ENCODE measurements around the gene PLLP.
A peak's percentile ranks its signal among the peaks of the same experiment; 100 is the strongest.
"Not testable (repeated sequence)": the region's sequence is repeated elsewhere in the genome, so short reads cannot be mapped to it uniquely, and the experiment has no call there.

PLLP gene

DNA sequence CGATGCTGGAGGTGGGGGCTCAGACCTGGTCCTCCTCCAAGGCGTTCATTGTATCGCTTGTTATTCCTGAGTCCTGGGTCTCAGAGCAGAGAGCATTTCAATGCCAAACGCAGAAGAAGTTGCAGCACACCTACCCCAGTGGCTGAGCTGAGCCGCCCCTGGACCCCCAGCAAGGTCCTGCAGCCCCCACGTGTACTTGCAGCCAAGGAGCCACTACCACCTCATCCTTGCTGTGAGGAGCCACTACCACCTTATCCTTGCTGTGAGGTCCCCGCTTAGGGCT lies 13.5 kb downstream of the PLLP start:
- DNase-seq = no peak

DNA sequence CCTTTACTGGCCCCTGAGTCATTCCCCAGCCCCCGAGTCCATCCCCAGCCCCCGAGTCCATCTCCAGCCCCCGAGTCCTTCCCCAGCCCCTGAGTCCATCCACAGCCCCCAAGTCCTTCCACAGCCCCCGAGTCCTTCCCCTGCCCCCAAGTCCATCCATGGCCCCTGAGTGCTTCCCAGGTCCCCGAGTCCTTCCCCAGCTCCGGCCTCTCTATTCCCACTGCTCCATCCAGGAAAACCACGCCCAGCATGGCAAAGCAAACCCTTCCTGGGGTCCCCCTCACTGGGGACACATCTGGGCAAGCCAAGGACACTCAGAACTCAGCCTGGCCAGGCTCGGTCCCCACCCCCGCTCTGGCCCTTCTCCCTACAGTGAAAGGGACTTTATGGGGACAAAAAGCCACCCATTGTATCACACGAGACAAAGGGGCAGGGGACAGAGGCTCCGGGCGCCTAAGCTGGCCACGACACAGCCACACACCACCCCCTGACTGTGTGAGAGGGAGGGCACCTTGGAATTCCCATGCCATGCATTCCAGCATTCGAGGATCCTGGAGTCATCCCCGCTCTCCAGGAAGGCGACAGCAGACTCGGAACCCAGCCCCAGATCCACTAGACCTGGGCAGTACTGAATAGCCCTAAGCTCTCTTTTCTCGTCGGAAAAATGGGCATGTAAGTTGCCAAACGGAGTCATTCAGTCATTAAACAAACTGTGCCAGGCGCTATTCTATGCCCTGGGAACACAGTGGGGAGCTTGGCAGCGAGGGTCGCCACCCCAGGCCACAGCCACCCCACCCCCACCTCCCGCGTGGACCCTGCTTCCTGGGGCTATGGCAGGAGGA lies 14.0 kb downstream of the PLLP start:
- no peak for DNase-seq

DNA sequence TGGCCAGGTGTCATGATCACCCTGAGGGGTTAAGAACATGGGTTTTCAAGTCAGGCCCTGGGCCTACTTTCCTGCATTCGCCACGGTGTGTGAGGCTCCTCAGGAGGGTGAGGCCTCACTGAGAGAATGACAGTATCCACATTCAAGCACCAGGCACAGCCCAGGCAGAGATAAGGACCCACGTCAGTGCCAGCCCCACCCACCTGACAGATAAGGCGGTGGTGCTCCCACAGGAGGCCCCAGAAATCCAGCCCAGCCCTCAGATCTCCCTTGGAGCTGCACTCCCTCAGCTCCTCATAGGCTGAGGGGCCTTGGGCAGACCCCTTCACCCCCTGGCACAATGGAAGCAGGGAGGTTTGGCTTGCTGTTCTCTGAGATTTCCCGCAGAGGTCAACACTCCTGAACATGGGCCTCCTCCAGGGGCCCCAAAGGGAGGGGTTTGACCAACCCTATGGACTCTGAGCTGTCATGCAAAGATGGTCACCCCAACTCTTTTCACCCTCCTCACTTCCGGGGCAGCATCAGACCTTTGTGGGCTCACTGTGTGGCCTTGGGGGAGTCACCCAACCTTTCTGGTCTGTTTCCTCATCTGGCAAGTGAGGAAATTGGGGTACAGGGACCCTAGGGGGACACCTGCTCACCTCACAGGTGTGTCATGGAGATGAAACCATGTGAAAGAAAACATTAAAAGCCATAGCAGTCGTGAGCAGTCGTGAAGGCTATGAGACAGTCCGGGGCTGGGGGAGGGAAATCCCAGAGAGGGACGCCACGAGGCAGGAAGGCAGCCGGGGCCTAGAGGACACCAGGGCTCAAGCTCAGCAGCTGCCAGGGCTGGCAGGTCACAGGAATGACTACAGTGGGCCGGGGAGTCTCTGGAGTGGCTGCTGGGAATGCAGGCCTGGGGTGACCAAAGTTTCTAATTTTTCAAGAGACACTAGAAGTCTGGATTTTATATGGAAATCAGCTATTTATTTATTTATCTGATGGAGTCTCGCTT lies 15.4 kb downstream of the PLLP start:
- no peak for DNase-seq

DNA sequence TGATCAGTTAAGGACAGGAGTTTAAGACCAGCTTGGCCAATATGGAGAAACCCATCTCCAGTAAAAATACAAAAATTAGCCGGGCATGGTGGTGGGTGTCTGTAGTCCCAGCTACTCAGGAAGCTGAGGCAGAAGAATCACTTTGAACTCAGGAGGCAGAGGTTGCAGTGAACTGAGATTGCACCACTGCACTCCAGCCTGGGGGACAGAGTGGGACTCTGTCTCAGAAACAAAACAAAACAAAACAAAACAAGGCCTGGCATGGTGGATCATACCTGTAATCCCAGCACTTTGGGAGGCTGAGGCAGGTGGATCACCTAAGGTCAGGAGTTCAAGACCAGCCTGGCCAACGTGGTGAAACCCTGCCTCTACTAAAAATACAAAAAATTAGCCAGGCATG lies 17.1 kb downstream of the PLLP start:
- DNase-seq = not testable (repeated sequence)

DNA sequence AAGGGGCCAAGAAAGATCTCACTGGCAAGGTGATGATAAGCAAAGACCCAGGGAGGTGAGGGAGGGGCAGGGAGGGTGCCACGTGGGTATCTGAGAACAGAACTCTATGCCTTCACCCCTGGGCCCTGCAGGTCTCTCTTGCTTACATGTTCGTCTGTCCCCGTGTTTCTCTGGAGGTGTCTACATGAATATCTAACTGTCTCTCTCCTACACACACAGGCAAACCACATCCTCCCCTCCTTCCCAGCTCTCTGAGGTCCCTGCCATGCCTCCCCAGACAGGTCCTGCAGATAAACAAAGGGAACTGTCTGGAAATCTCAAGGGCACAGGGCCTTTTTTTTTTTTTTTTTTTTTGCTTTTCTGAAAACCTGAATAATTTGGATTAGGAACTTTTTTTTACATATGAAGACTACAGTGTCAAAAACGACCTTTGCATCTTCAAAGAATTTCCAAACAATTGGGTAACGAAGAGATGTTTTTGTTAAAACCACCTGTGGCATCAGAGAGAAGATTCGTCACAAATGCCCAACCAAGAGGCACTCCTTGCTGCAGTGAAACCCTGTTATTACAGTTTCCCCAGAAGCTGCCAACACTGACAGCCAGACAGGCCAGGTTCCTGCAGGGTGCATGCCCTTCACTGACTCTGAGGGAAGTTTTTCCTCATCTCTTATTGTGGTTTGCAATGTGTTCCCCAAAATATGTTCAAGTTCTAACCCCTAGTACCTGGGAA lies 17.8 kb downstream of the PLLP start:
- DNase-seq = no peak

DNA sequence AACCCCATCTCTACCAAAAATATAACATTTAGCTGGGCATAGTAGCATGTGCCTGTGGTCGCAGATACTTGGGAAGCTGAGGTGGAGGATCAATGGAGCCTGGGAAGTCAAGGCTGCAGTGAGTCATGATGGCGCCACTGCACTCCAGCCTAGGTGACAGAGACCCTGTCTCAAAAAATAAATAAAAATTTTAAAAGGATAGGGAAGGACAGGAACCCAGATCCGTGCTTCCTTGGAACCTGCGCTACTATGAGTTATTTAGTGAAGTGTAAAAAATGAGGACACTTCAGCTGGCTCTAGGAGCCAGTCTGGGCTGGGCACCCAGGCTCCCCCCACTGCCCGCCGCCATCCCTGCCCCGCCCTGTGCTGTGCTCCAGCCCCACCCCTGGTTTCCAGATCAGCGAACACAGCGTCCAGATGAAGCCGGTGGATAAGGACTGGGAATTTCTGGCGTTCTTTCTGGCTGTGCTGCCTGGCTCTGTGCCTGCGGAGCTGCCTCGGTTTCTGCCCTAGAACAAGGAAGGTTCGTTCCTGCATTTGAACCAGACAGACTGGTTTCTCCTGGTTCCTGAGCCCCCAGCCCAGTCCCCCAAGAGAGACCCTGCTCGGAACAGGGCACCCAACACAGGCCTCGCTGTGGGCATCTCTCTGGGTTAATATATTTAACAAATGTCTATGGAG lies 18.5 kb downstream of the PLLP start:
- no peak for DNase-seq

DNA sequence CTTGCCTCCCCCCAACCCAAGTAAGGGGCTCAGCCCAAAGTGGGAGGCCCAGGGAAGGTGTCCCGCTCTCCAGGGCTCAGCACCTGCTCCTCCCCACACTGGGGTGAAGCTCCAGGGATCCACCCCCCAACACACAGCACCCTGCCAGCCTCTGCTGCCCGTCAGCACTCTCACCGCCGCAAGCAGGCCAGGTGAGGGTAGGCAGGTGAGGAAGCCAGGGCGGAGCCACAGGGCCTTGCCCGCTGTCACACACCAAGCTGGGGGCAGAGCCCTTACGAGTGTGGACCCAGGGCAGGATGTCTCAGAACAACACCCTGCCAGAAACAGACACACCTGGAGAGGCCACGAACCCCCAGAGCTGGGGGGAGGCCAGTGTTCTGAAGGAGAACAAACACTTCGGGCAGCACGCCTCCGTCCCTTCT lies 19.5 kb downstream of the PLLP start:
- no peak for DNase-seq

DNA sequence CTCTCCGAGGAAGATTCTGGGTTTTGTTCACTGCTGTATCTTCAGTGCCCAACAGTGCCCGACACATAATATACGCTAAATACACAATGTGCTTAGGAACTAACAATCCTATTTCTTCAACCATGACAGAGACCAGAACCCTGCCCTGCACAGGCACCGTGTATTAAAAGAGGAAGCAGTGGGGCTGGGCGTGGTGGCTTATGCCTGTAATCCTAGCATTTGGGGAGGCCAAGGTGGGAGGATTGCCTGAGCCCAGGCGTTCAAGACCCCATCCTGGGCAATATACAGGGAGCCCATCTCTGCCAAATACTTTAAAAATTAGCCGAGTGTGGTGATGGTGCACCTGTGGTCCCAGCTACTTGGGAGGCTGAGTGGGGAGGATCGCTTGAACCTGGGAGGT lies 20.1 kb downstream of the PLLP start:
- no peak for DNase-seq

DNA sequence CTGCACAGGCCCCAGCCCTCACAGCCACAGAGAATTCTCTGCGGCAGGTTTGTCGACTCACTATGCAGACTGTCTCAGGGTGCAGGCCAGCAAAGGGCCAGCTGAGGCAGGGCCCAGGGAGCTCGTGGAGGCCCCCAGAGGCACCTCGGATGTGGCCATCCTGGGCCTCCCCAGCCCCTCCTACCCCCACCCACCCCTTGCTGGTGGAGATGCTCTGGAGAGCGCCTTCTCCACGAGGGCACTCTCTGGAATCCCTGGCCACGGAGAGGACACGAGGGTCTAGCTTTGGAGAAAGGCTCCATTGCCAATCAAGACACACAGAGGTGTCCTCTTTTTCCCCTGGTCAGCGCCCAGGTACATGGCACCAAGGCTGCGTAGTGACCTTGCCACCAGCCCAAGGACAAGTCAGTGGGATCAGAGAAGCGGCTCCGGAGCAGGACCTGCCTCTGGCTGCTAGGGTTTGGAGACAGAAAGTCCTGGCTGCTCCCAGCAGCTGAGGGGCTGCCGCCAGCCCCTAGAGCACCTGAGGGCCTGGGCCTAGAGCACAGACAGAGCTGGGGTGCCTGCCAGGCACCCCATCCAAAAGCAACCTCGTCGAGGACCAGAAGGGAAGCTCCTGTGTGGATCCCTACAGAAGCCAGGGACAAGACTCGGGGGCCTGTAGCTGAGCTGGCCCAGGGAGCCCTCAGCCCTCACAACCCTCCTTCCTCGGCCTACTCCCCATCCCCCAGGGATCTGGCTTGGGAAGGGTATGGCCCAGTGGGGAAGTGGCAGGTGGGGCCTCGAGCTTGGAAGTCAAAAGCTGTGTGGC lies 20.7 kb downstream of the PLLP start:
- no peak for DNase-seq

DNA sequence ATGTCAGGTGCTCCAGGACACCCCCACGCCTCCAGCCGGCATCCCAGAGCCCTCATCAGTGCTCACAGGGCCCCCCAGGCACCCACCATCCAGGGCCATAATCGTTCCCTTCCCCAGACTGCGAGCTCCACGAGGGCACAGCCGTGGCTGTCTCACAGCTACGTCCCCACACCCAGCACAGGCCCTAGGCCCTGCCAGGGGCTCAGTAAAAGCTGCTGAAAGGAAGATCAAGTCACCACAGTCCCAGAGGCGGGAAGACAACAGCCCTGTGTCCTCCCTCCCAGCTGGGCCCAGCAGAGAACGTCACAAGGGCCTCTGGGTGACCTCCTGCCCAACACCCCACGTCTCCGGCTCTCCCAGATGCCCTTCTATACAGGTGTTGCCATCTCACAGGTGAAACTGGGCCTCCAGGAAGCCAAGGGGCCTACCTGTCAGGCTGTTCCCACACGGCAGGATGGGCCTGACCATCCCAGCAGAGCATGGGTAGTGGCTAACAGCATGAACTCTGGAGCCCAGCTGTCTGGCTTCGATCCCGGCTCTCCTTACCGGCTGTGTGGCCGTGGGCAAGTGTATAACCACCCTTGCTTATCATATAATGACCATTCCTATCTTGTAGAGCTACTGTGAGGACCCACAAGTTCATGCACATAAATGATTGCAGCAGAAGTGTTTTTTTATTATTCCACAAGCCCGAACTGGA lies 21.5 kb downstream of the PLLP start:
- DNase-seq = no peak

DNA sequence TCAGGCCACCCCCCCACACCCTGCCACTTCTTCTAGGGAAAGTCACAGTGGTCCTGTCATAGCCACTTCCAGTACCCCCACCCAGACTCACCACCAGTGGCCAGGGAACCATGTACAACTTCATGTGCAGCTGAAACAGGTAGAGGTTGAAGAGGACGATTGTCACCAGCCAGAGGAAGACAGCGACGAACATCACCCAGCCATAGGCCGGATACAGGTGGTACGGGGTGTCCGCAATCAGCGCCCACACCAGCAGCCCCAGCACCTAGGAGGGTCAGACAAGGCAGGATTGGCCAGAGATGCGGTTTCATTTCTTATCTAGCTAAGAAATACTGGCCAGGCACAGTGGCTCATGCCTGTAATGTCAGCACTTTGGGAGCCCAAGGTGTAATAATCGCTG lies 22.7 kb downstream of the PLLP start:
- DNase-seq = no peak

DNA sequence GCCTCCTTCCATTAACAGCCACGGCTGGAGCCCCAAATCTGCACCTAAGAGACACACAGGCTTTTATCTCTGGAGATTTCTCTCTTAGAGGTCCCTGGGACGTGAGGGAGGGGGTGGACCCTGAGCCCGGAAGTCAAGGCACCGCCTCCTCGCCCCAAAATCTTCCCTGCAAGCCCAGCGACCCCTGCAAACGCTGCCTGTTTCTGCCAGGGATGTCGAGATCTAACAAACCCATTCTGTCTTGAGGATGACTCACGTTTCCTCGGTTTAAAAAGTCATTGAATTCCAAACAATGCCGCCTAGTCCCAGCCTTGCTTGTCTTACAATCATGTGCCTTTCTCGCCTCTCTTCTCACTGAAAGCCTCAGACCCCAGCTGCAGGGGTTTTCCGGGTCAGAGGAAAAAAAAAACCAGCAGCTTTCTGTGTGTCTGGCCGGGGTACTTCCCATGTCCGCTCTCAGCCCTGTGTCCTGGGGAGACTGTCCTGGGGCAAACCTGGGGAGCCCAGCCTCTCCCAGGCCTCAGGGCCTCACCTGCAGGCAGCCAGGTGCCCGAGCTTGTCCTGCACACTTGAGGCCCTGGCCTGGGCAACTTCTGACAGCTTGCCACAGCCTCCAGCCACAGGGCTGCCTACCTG lies 24.1 kb downstream of the PLLP start:
- DNase-seq = peak; percentile 29

DNA sequence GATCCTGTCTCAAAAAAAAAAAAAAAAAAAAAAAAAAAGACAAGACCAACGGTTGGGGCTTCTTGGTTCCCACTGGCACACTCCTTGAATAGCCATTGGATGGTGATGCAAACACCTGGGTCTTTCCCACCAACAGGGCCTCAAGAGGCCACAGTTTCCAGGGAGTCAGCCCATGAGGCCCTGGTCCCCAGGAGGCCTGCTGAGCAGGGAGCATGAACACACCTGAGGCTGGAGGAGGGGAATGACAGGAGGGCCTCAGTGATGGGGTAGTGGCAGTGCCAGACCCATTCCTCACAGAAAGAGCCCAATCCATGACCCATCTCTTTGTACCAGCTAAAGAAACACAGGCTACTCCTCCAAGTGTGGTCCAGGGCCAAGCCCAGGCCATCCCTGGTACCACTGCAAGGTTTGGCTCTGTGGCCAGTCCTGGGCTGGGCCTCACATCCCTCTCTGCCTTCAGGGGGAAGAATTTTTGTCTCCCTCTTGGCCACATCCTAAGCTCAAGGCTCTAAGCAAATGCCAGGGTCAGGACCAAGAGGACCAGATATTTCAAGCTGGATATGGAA lies 25.5 kb downstream of the PLLP start:
- DNase-seq = peak; percentile 6

DNA sequence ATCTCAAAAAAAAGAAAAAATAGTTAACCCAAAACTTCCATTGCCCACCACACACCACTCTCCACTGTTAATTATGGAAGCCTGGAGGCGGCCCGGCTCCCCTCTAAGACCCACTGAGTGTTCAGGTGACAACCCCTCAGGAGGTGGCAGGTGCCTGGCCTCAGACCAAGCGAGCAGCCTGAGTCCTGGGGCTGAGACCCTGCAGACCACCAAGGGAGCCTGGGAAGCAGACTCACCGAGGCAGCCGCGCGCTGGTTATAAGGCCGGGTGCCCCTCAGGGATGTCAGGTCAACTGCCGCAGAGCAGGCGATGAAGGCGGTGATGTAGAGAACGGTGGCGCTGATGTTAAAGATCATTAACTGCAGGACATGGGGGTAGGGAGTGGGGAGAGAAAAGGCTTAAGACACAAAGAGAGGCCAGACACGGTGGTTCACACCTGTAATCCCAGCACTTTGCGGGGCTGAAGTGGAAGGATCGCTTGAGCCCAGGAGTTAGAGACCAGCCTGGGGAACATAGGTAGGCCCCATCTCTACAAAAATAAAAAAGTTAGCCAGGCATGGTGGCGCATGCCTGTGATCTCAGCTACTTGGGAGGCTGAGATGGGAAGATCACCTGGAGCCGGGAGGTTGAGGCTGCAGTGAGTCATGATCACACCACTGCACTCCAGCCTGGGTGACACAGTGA lies 26.1 kb downstream of the PLLP start:
- peak; percentile 23 for DNase-seq

DNA sequence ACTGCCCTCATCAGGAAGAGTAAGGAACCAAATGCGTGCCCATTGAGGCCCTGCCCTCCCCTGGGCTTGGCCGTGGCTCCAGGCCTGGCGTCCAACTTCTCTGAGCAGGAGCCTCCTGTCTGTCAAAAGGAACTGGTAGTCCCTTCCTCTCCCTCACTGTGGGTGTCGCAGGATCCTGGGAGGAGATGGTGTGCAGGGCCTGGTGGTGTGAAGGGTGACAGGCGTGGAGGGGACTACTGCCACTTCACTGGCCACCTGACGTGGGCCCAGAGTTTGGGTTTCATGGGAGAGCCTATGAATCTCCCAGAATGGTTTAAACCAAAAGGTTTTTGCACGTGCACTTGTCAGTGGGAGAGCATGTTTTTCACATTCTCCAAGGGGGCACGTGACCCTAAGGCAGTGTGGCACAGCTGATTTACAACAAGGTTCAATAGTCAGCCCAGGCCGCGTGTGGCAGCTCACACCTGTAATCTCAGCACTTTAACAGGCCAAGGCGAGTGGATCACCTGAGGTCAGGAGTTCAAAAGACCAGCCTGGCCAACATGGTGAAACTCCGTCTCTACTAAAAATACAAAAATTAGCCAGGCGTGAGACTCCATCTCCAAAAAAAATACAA lies 26.9 kb downstream of the PLLP start:
- DNase-seq = peak; percentile 8

DNA sequence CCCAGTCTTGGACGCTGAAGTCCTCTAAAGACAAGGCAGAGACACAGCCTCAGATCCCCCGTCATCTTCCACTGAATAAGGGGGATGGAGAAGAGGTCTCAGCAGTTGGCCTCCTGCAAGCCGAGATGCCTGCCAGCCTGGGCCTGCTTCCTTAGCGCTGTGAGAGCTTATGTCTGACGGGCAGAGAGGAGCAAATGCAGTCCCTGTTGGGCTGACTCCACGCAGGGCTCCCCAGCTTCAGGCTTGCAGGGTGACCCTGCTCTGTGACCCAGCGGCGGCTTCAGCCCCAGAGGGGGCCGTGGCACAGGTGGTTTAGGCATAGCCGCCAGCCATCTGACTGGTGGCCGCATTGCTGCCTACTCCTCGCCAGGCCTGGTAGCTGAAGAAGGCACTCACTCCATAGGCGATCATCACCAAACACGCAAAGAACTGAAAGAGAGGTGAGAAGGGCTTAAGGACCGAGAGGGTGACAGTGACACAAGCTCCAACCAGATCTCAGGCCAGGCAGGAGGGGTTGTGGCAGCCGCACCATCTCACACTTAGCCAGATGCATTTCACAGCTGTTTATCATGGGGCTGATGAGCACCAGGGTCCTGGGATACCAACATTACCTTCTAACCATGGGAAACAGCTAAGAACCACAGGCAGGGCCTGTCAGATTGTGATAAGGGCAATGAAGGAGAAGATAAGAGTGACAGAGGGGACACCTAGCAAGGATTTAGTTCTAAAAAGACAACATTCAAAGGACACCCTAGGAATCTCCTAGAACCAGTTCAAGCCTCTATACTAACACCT lies 27.7 kb downstream of the PLLP start:
- peak; percentile 26 for DNase-seq

DNA sequence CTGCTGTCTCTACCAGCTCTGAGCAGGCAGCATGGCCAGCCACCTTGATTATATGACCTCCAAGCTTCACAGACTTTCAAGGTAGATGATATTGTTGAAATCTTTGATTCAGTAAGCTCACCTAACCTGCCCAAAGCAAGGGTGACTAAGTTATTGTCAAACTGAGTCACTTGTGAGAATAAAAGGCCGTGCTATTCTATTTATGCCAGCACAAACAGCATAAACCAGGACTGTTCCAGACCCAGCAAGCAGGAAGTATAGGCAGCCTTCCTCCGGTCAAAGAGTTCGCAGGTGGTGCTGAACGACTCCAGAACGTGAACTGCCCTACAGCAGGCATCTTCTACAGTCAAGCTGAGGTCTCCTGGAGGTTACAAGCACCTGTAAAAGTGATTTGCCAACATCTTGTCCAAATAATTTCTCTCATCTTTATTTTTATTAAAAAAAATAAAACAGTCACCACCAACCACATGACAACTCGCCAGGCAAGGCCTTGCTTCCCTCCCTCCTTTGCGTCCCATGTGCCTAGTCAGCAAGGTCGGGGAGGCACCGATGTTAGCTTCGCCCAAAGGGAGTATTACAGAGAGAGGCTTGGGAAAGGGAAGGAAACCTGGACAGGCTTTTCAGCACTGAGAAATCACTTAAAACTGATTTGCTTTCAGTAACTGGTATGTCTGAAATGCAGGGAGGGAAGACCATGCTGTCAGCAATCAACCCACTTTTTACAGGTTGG lies 28.6 kb downstream of the PLLP start:
- peak; percentile 5 for DNase-seq

DNA sequence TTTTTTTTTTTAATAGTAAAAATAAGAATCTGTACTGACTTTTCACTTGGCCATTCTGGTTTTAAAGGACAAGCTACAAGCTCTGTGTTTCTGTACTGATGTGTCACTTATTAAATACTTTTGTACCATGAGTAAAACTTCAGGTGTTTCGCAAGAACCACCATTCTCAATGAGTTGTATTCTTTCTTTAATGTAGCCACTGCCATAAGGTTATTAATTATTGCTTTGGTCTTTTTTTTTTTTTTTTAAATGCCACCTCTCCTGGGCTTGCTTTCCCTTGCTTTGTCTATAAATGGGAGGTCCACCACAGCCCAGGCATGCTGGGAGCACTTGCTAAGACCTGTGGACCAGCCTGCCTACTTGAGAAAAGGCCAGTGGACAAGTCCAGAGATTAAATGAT lies 31.0 kb downstream of the PLLP start:
- DNase-seq = no peak
